A673 (cell line): ENCODE results near the gene FRY.

Experiments
- CTCF ChIP-seq: fragments of 300-800, 200-600 bp; sonication (generic); conservative IDR thresholded peaks from 2 replicates; pipeline ENCODE4 v1.5.1; 2017; ENCODE audit warnings: low read depth, mild to moderate bottlenecking, antibody characterized with exemption, low read length, moderate library complexity, mixed read lengths
- EZH2 ChIP-seq: fragments of 200-600 bp; sonication (generic); IDR thresholded peaks from 2 replicates; pipeline ENCODE4 v1.6.1; 2017; ENCODE audit warnings: borderline replicate concordance, low read depth, mild to moderate bottlenecking, mixed read lengths, antibody characterized with exemption, low read length; ENCODE audit not compliant: poor library complexity, severe bottlenecking

GRCh38 chr13:32127691-32128090 lies 96.1 kb downstream of the FRY start:
- no peak for TF ChIP-seq CTCF
- no peak for TF ChIP-seq EZH2
